Activated CD8-positive, alpha-beta T cell treated with anti-CD3 and anti-CD28 coated beads for 36 hours (primary cell): ENCODE data around the gene SLC39A11. TPM values are rescaled to one million over a fixed set of nuclear protein-coding genes. Genes with fewer than 3 reads are reported as not detected.

Source experiments
- ATAC-seq: fragments of 200-7000 bp; cut with Tn5 transposase; one replicate; pipeline ENCODE4 v1.10.0; 2021; ENCODE audit warnings: mild to moderate bottlenecking, moderate library complexity
- CTCF ChIA-PET: fragments of 350-600 bp; sonication (Branson Sonifier 250); formaldehyde crosslinking; loops from one replicate; lab custom pipeline; 2021; ENCODE audit warnings: antibody characterized with exemption; lab: Charles Lee
- POLR2A ChIA-PET: fragments of 350-600 bp; sonication (Branson Sonifier 250); formaldehyde crosslinking; loops from one replicate; lab custom pipeline; 2021; ENCODE audit warnings: antibody characterized with exemption; lab: Charles Lee
- DNase-seq: peaks from one replicate; pipeline ENCODE4 v3.0.0-alpha.2; 2020
- H3K27ac Mint-ChIP-seq: one replicate; pipeline ENCODE4 v1.8.0; 2021; ENCODE audit warnings: mild to moderate bottlenecking, mixed read lengths
- H3K27me3 Mint-ChIP-seq: one replicate; pipeline ENCODE4 v1.8.0; 2021; ENCODE audit warnings: mixed read lengths
- H3K36me3 Mint-ChIP-seq: one replicate; pipeline ENCODE4 v1.8.0; 2021; ENCODE audit warnings: low read depth, mixed read lengths
- H3K4me1 Mint-ChIP-seq: one replicate; pipeline ENCODE4 v1.8.0; 2021; ENCODE audit warnings: low read depth, mixed read lengths
- H3K4me3 Mint-ChIP-seq: one replicate; pipeline ENCODE4 v1.8.0; 2021; ENCODE audit warnings: mild to moderate bottlenecking, moderate library complexity, mixed read lengths
- H3K9me3 Mint-ChIP-seq: one replicate; pipeline ENCODE4 v1.8.0; 2021; ENCODE audit warnings: mixed read lengths
- CTCF ChIP-seq: fragments of 200-600 bp; IDR thresholded peaks from one replicate; pipeline ENCODE4 v1.8.0; 2022; ENCODE audit warnings: antibody characterized with exemption, mild to moderate bottlenecking
- intact Hi-C: fragments of 100-400 bp; cut with micrococcal nuclease; formaldehyde crosslinking; loops from one replicate; pipeline ENCODE4 v1.10.0; 2022
- total RNA-seq, 2 experiments: library from RNA; stranded (reverse); gene quantifications; one replicate each; pipeline ENCODE4 v1.2.3, GENCODE V29; 2021

Gene SLC39A11
- total RNA-seq, 2 experiments from 2014 or later: 14.4 to 14.9 TPM

- no peak overlapping the region for H3K27ac Mint-ChIP-seq
- H3K9me3 Mint-ChIP-seq: peaks cover 3% of the 10 kb centered on the region
- no peak overlapping the region for H3K4me3 Mint-ChIP-seq
- POLR2A ChIA-PET: no interaction called here
- TF ChIP-seq CTCF: no peak
- CTCF ChIA-PET: no interaction called here
- ATAC-seq (no peak), DNase-seq (no peak)
- H3K27me3 Mint-ChIP-seq: no peaks in the 10 kb centered on the region
- intact Hi-C loops: no loop called here
- peaks cover 3% of the 10 kb centered on the region for H3K36me3 Mint-ChIP-seq
- no peaks in the 10 kb centered on the region for H3K4me1 Mint-ChIP-seq
These were observed 332.1 kb downstream of the SLC39A11 start for GRCh38 chr17:72760368-72760767.

GRCh38 chr17:72759301-72759700, 333.2 kb downstream of the SLC39A11 start:
- ChIA-PET CTCF (no interaction called here), POLR2A (no interaction called here)
- intact Hi-C loops: no loop called here
- Mint-ChIP-seq H3K4me3 (no peak overlapping the region), H3K27me3 (no peaks in the 10 kb centered on the region), H3K4me1 (no peaks in the 10 kb centered on the region), H3K27ac (no peak overlapping the region), H3K9me3 (peaks cover 3% of the 10 kb centered on the region), H3K36me3 (peaks cover 3% of the 10 kb centered on the region)
- ATAC-seq (no peak), DNase-seq (no peak)
- no peak for TF ChIP-seq CTCF

- ATAC-seq (no peak), DNase-seq (no peak)
- H3K27ac Mint-ChIP-seq: no peak overlapping the region
- intact Hi-C loops: no loop called here
- no peaks in the 10 kb centered on the region for H3K27me3 Mint-ChIP-seq
- peaks cover 3% of the 10 kb centered on the region for H3K9me3 Mint-ChIP-seq
- POLR2A ChIA-PET: no interaction called here
- no peak for TF ChIP-seq CTCF
- CTCF ChIA-PET: no interaction called here
- H3K36me3 Mint-ChIP-seq: peaks cover 3% of the 10 kb centered on the region
- H3K4me1 Mint-ChIP-seq: no peaks in the 10 kb centered on the region
- H3K4me3 Mint-ChIP-seq: no peak overlapping the region
These were observed 336.2 kb downstream of the SLC39A11 start for GRCh38 chr17:72756256-72756655.

GRCh38 chr17:72754513-72754912, 338.0 kb downstream of the SLC39A11 start:
- peaks cover 3% of the 10 kb centered on the region for H3K9me3 Mint-ChIP-seq

GRCh38 chr17:72751746-72752145, 340.7 kb downstream of the SLC39A11 start:
- CTCF ChIA-PET: no interaction called here
- no peak for DNase-seq
- Mint-ChIP-seq H3K27me3 (no peaks in the 10 kb centered on the region), H3K9me3 (peaks cover 3% of the 10 kb centered on the region), H3K27ac (no peak overlapping the region), H3K36me3 (peaks cover 3% of the 10 kb centered on the region), H3K4me3 (no peak overlapping the region), H3K4me1 (no peaks in the 10 kb centered on the region)
- POLR2A ChIA-PET: no interaction called here
- intact Hi-C loops: no loop called here
- TF ChIP-seq CTCF: no peak
- no peak for ATAC-seq

More at GRCh38 chr17:72754513-72754912, 338.0 kb downstream of the SLC39A11 start:
- DNase-seq (no peak), ATAC-seq (no peak)
- Mint-ChIP-seq H3K4me3 (no peak overlapping the region), H3K36me3 (peaks cover 3% of the 10 kb centered on the region), H3K4me1 (no peaks in the 10 kb centered on the region), H3K27ac (no peak overlapping the region), H3K27me3 (no peaks in the 10 kb centered on the region)
- TF ChIP-seq CTCF: no peak
- ChIA-PET CTCF (no interaction called here), POLR2A (no interaction called here)
- intact Hi-C loops: no loop called here
